HG03378 (cell line): ENCODE measurements around the gene C1QTNF5.

Experiments used
- ATAC-seq: cut with Tn5 transposase; IDR thresholded peaks from one replicate; pipeline ENCODE4 v1.9.1; 2021; ENCODE audit warnings: mild to moderate bottlenecking, moderate library complexity; ENCODE audit not compliant: unreplicated experiment

The C1QTNF5 gene

GRCh38 chr11:119359365-119360214 lies 18.9 kb upstream of the C1QTNF5 start:
- ATAC-seq: no peak

DNA sequence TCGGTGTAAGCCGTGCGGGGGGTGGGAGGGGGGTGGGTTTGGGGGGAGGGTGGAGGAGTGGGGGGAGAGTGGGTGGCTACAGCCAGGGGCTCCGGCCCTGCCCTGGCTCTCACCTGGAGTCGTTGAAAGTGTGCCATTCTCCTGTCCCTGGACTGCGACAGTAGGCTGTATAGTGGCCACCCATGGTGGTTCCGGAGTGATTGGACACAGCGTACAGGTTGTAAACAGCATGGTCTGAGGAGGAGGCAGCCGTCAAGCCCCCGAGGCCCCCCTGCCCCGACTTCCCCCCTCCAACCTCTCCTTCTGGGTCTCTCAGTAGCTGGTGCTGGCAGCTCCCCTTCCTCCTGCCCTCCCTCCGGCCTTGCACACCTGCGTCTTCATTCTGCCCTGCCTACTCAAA lies 16.4 kb upstream of the C1QTNF5 start:
- ATAC-seq: no peak

GRCh38 chr11:119356349-119357031 lies 15.8 kb upstream of the C1QTNF5 start:
- no peak for ATAC-seq

DNA sequence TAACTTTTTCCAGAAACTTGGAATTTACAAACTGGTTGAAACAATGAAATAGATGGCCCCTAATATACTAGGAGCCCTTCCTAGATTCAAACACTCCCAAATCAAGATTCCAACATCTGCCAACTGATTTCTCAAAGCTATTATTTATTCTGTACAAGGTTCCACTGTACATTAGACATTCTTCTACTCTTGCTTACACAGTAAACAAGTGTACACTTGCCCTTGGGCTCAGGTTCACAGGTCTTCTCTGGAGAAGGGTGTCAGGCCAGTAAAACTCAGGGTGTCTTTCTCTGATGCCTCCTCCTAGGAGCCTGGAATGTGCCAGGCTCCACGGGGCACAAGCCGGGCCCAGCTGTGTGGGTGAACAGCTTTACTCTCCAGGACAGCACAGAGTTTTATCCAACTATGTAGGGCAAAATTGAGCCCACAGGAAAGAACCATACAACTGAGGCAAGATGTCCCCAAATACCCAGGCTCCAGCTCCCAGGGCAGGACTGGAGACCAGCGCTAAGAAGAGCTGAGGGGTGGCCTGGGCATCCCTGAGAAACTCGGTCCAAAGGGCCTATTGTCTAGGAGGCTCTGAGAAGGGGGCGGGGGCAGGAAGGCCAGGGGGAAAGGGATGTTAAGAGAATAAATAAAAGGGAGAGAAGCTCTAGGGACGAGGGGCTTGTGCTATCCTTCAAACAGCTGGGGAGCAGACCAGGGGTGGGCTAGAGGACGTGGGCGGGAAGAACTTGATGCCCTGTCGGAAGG lies 14.6 kb upstream of the C1QTNF5 start:
- ATAC-seq: no peak

GRCh38 chr11:119352857-119353260 lies 12.2 kb upstream of the C1QTNF5 start:
- no peak for ATAC-seq

- no peak for ATAC-seq
Measured at GRCh38 chr11:119351232-119351631, 10.5 kb upstream of the C1QTNF5 start.

- no peak for ATAC-seq
Measured at GRCh38 chr11:119350302-119350701, 9.6 kb upstream of the C1QTNF5 start.

DNA sequence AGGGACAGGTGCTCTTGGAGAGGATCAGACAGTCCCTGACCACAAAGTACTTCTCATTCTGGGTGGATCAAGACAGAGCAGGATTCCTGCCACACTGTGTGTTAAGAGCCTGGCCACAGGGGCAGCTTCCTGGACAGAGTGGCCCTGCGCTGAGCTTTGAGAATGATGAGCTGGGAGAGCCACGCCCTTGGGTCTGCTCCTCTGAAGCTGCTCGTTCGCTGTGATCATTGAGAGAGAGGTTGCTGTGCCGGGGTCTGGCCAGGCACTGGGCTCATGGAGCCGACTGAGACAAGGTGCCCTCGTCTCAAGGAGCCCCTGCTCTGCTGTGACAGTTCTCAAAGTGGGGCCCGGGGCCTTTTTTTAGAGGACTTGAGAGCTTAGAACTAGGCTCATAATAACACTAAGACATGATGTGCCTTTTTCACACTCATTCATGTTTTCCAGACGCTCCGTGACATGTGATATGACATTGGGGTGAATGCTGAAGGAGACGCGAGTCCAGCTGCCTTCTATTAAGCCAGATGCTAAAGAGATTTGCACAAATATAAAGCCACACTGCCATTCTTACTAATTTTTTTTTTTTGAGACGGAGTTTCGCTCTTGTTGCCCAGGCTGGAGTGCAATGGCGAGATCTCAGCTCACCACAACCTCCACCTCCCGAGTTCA lies 7.4 kb upstream of the C1QTNF5 start:
- ATAC-seq: no peak

DNA sequence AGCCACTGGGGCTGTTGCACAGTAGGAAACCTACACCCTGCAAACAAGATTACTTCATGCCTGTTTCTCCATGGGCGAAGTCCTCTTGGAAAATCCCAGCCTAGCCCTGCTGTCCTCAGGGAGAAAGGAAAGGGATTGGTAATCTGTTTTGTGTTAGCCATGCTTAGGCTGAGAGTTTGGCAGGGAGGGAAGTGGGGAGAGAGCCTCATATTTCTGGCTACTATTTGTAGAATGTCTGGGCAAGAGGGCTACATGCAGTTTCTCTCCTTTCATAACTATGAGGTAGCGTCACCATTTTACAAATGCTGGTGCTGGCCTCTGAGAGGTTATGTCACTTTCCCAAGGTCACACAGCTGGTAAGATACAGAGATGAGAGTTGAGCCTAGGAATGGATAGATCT lies 6.6 kb upstream of the C1QTNF5 start:
- no peak for ATAC-seq

- ATAC-seq: no peak
Measured at GRCh38 chr11:119346605-119347004, 5.9 kb upstream of the C1QTNF5 start, which contains the start of gene MFRP. Gene MFRP (minus strand): TSS chr11:119346705. CDS start chr11:119346513, 192 bp downstream.

DNA sequence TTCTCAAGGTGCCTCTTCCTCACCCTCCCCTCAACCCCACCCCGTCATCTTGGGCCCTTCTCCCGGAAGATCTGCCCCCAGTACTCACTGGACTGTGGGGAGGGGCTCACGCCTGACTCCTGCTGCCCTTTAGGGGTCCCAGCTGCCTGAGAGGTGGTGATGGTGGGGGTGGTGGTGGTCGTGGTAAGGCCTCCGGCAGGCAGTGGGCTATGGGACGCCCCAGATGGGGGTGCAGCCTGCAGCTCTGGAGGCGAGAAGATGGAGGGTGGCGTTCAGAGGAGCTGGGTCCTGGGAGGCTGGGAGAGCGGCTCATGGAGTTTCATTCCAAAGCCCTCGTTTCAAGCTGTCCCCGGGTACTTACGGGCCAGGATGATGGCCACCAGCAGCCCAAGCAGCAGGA lies 5.0 kb upstream of the C1QTNF5 start:
- no peak for ATAC-seq

- no peak for ATAC-seq
Measured at GRCh38 chr11:119344291-119345010, 3.8 kb upstream of the C1QTNF5 start.

DNA sequence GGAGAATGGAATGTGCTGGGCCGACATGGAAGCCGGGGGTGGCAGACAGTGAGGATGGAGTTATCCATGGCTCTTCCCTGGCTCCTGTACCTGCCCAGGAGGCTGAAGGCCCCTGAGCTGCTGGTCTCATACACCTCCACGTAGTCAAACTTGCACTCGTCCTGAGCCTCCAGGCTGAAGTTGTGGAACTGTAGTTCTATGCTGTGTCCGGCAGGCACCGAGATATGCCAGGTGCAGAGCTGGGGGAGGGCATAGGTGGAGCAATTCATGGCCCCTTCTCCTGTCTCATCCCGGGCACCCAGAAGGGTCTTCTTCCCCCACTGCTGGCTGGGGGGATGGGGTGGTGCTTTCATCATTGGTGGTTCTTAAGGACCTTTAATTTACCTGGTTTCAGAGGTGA lies 3.0 kb upstream of the C1QTNF5 start:
- no peak for ATAC-seq

DNA sequence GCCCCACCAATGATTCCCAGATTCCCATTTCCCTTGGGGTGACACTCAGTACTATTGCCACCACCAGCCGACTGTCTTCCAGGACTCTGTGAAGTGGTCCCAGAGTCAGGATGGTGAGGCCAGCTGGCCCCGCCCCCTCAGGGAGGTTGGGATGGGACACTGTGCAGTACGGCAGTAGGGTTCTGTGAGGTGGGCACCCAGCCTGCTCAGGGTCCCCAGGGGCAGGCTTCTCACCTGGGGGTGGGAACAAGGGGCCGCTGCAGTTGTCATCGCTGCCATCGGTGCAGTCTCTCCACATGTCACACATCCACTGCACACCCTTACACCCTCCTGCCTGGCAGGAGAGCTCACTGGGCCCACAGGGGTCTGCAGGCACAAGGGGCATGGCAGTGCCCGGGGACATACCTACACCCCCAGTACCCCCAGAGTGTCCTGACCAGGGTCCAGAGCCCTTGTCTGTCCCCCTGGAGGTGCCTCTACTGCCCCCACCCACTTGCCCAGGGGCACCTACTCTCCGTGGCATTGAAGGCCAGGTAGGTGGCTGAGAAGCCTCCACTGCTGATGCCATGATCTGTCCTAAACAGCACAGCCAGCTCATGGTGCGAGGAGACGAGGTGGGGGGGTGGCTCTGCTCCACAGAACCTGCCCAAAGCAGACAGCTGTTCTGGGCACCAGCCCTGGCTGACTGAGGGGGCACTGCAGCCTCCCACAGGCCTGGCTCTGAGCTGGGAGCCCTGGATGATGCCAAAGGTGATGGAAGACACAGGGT lies 1.9 kb upstream of the C1QTNF5 start:
- no peak for ATAC-seq

DNA sequence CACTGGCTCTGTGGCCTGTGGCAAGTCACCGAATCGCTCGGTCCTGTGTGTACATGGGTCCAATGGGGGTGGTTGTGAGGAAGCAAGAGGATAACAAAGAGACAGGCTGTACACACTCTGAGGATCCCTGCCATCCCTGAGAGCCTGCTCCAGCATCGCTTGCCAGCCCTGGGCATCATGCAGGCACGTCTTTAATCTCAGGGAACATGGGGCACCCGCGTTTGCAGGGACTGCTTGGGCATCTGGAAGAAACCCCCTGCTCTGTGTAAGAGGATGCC lies 1.3 kb upstream of the C1QTNF5 start:
- no peak for ATAC-seq

DNA sequence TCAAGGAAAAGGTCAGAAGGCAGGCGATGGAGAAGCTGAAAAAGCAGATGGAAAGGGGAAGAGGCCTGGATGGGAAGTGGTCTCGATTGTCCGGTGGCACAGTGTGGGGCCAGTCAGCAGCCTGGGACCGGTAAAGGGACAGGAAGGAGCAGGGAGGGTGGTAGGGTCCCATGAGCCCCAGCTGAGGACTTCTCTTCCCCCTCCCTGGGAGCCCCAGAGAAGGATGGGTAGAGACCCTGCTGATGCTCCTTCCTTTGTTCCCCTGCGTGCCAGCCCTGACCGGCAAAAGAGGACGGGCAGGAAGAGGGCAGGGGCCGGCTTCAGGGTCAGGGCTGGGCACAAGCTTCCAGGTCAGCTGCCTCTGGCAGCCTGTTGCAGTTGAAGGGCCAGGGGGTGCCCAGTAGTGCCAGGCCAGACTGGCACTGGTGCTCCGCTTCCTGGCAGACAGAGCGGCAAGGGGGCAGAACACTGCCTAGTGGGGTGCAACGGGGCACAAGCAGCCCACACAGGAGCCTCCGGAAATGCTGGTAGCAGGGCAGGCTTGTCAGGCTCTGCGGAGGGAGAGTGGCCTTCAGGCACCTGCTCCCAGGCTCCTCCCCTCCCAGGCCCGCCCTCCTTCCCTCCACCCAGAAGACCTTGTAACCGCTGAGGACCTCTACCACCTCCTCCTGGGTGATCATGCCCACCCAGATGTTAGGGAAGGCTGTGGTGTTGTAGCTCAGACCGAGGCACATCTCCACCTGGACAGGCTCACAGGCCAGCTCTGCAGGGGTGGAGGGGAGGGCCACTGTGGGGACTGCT lies 739 bp upstream of the C1QTNF5 start:
- ATAC-seq: no peak

DNA sequence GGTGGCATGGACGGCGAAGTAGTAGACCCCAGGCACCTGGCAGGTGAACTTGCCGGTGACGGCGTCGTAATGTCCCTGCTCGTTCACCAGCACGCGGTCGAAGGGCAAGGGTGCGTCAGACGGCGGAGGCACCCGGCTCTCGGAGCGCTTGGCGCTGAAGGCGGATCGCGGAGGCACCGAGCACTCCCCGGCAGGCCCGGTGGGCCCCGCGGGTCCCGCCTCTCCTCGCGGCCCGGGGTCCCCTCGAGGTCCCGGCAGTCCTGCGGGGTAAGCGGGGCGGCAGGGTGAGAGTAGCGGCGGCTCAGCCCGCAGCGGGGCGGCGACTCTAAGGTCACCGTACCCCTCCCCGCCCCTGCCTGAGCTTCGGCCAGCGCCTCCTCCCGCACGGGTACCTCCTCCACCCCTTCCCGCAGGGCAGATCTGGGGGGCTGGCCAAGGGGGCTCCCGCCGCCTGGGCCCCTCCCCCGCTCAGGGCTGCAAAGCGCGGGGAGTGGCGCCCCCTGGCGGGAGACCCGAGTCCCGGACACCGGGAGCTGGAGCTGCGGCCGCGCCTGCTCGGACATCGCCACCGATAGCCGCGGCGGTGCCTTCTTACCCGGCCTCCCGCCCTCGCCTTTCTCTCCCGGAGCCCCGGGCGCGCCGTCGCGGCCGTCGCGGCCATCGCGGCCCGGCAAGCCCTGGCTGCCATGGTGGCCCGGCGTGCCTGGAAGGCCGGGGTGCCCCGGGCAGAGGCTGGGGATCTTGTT lies 921 bp downstream of the C1QTNF5 start:
- no peak for ATAC-seq

GRCh38 chr11:119338965-119339588 lies 1.6 kb downstream of the C1QTNF5 start:
- no peak for ATAC-seq
